Smooth muscle cell (in vitro differentiated cells): ENCODE data around the gene VGLL2. TPM values are rescaled to one million over a fixed set of nuclear protein-coding genes. Genes with fewer than 3 reads are reported as not detected.
"Not testable (repeated sequence)": the region's sequence is repeated elsewhere in the genome, so short reads cannot be mapped to it uniquely, and the experiment has no call there.

Experiments
- DNase-seq: peaks from one replicate; lab custom pipeline; 2025; ENCODE audit not compliant: unreplicated experiment; lab: John Stamatoyannopoulos, UW
- H2AFZ ChIP-seq: fragments of 200-600 bp; sonication (generic); 2 replicates; pipeline ENCODE4 v1.6.0; 2016; ENCODE audit warnings: antibody characterized with exemption, low read depth, mild to moderate bottlenecking
- H3F3A ChIP-seq: fragments of 200-600 bp; sonication (generic); 2 replicates; pipeline ENCODE4 v1.6.0; 2017; ENCODE audit warnings: antibody characterized with exemption, low read depth
- H3K27ac ChIP-seq: fragments of 200-600 bp; sonication (generic); 2 replicates; pipeline ENCODE4 v1.5.1; 2016; ENCODE audit warnings: low read depth, mild to moderate bottlenecking
- H3K27me3 ChIP-seq: fragments of 200-600 bp; sonication (generic); 2 replicates; pipeline ENCODE4 v1.6.1; 2016; ENCODE audit warnings: low read depth, mild to moderate bottlenecking
- H3K36me3 ChIP-seq: fragments of 200-600 bp; sonication (generic); 2 replicates; pipeline ENCODE4 v1.5.1; 2016; ENCODE audit warnings: low read depth
- H3K4me1 ChIP-seq: fragments of 200-600 bp; sonication (generic); 2 replicates; pipeline ENCODE4 v1.5.1; 2016; ENCODE audit warnings: low read depth
- H3K4me2 ChIP-seq: fragments of 200-600 bp; sonication (generic); 2 replicates; pipeline ENCODE4 v1.6.0; 2016; ENCODE audit warnings: mild to moderate bottlenecking
- H3K4me3 ChIP-seq: fragments of 200-600 bp; sonication (generic); 2 replicates; pipeline ENCODE4 v1.5.1; 2016; ENCODE audit warnings: mild to moderate bottlenecking
- H3K79me2 ChIP-seq: fragments of 200-600 bp; sonication (generic); 2 replicates; pipeline ENCODE4 v1.6.0; 2016; ENCODE audit warnings: low read depth, mild to moderate bottlenecking
- H3K9ac ChIP-seq: fragments of 200-600 bp; sonication (generic); 2 replicates; pipeline ENCODE4 v1.6.0; 2016; ENCODE audit warnings: low read depth
- H3K9me3 ChIP-seq: fragments of 200-600 bp; sonication (generic); replicated peaks from 2 replicates; pipeline ENCODE4 v1.5.1; 2016; ENCODE audit warnings: low read depth
- H4K20me1 ChIP-seq: fragments of 200-600 bp; sonication (generic); 2 replicates; pipeline ENCODE4 v1.6.0; 2016; ENCODE audit warnings: low read depth
- WGBS: methylation state at CpG from one replicate; pipeline ENCODE4 v1.1.7; 2016; ENCODE audit warnings: low lambda C conversion rate; 5-methylcytosine and 5-hydroxymethylcytosine counted together
- polyA plus RNA-seq: library from polyadenylated mRNA; unstranded; fragments of >200 nt; fragmentation: Nextera tagmentation; extraction: Ambion mirVana; gene quantifications from 2 replicates; pipeline ENCODE4 v1.2.1, GENCODE V29; 2016
- total RNA-seq: library from RNA; depleted of rRNA; stranded (reverse); fragments of >200 nt; gene quantifications from 2 replicates; pipeline ENCODE4 v1.2.3, GENCODE V29; 2014
- TF ChIP-seq, protein P1 (sequence below): fragments of 200-600 bp; sonication (generic); IDR thresholded peaks from 2 replicates; pipeline ENCODE4 v1.5.1; 2017; ENCODE audit warnings: borderline replicate concordance, mild to moderate bottlenecking, antibody characterized with exemption; ENCODE audit not compliant: insufficient read depth, poor library complexity, severe bottlenecking

Gene VGLL2
- total and polyA plus RNA-seq, 2 experiments from 2014 or later: not detected

DNA sequence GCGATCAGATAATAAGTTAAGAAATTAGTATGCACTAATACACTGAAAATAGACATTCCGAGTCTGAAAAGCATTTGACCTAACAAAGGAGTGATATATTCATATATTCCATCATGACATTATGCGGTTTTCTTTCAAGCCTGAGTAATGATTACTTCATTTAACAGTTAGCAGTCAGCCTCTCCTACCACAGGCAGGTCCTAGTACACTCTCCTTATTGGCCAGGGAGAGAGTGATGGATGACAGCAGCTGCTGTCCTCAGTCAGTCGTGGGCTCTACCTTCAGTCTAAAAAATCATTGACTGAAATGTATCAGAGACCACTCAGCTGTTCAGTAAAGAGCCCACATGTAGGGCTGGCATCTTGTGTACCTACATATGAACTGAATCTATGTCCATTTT, 33.2 kb upstream of the VGLL2 start:
- Histone ChIP-seq H4K20me1 (no peaks in the 10 kb centered on the region), H3K4me3 (no peak overlapping the region), H3K4me1 (no peaks in the 10 kb centered on the region), H3F3A (no peaks in the 10 kb centered on the region), H3K79me2 (no peaks in the 10 kb centered on the region), H3K27ac (no peak overlapping the region), H3K36me3 (no peaks in the 10 kb centered on the region), H3K27me3 (no peaks in the 10 kb centered on the region), H3K9ac (no peak overlapping the region), H3K9me3 (no peaks in the 10 kb centered on the region), H3K4me2 (no peak overlapping the region), H2AFZ (no peak overlapping the region)
- no peak for DNase-seq
- WGBS: 80% methylated on average over 4 of the region's 4 CpGs
- TF ChIP-seq, protein P1, sequence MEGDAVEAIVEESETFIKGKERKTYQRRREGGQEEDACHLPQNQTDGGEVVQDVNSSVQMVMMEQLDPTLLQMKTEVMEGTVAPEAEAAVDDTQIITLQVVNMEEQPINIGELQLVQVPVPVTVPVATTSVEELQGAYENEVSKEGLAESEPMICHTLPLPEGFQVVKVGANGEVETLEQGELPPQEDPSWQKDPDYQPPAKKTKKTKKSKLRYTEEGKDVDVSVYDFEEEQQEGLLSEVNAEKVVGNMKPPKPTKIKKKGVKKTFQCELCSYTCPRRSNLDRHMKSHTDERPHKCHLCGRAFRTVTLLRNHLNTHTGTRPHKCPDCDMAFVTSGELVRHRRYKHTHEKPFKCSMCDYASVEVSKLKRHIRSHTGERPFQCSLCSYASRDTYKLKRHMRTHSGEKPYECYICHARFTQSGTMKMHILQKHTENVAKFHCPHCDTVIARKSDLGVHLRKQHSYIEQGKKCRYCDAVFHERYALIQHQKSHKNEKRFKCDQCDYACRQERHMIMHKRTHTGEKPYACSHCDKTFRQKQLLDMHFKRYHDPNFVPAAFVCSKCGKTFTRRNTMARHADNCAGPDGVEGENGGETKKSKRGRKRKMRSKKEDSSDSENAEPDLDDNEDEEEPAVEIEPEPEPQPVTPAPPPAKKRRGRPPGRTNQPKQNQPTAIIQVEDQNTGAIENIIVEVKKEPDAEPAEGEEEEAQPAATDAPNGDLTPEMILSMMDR: no peak

DNA sequence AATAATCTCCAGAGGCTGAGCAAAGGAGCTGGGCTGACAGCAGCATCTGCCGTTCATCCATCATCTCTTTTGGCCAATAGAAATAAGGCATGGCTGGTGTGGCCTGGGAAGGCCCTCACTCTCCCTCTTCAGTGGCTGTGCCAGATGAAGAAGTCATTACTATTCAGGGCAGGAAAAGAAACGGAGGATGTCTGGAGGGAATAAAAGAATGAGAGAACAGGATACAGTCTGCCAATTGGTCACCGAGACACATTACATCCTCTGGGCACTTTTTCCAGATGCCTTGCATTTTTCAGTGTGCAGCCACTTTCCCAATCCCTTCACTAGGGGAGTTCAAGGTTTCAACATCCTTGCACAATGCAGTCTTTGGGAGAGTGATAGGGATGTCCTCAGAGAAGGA, 32.2 kb upstream of the VGLL2 start:
- H3K4me2 ChIP-seq: no peak overlapping the region

DNA sequence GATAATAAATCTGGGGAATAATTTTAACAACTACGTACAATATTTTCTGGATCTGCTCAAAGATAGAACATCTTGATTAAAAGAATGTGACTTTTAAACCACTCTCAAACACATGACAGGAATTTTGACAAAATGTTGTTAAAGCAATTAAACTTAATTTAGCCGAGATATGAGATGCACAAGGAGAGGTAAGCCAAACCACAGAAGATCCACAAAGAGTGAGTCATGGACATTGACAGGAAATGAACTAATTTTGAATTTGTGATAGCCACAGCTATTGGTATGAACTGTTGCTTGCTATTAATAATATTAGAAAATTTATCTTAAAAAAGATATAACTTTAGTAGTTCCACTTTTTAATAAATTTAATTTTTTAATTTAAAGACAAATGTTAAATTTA, 27.8 kb upstream of the VGLL2 start:
- Histone ChIP-seq H4K20me1 (no peaks in the 10 kb centered on the region), H3K4me1 (no peaks in the 10 kb centered on the region), H3K79me2 (no peaks in the 10 kb centered on the region), H3K9me3 (no peaks in the 10 kb centered on the region), H3K27me3 (no peaks in the 10 kb centered on the region), H3K4me2 (no peak overlapping the region), H2AFZ (no peak overlapping the region), H3K9ac (no peak overlapping the region), H3F3A (no peaks in the 10 kb centered on the region), H3K27ac (no peak overlapping the region), H3K36me3 (no peaks in the 10 kb centered on the region), H3K4me3 (no peak overlapping the region)
- WGBS: 63% methylated on average over 2 of the region's 2 CpGs
- TF ChIP-seq, protein P1: no peak
- no peak for DNase-seq

More for the DNA sequence above, 32.2 kb upstream of the VGLL2 start:
- Histone ChIP-seq H3K79me2 (no peaks in the 10 kb centered on the region), H3K9me3 (no peaks in the 10 kb centered on the region), H3F3A (no peaks in the 10 kb centered on the region), H3K27me3 (no peaks in the 10 kb centered on the region), H3K27ac (no peak overlapping the region), H2AFZ (no peak overlapping the region), H3K9ac (no peak overlapping the region), H3K4me1 (no peaks in the 10 kb centered on the region), H3K4me3 (no peak overlapping the region), H4K20me1 (no peaks in the 10 kb centered on the region), H3K36me3 (no peaks in the 10 kb centered on the region)
- no peak for DNase-seq
- 83% methylated on average over 3 of the region's 3 CpGs for WGBS
- TF ChIP-seq, protein P1: no peak

DNA sequence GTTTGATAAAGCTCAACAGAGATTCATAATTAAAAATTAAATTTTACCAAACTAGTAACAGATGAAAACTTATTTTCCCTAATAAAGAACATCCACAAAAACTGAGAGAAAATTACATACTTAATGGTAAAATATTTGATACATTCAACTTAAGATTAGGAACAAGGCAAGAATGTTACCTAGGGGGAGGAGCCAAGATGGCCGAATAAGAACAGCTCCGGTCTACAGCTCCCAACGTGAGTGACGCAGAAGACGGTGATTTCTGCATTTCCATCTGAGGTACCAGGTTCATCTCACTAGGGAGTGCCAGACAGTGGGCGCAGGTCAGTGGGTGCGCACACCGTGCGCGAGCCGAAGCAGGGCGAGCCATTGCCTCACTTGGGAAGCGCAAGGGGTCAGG, 20.8 kb upstream of the VGLL2 start:
- not testable (repeated sequence) for H3K9me3 ChIP-seq, H3K9ac ChIP-seq, H3K36me3 ChIP-seq, H3K4me2 ChIP-seq, H4K20me1 ChIP-seq, DNase-seq, H3K4me1 ChIP-seq, H3K79me2 ChIP-seq, H3K27ac ChIP-seq, H2AFZ ChIP-seq, H3F3A ChIP-seq, H3K27me3 ChIP-seq
- peak overlapping the region; percentile 16 for H3K4me3 ChIP-seq
- 54% methylated on average over 13 of the region's 13 CpGs for WGBS

DNA sequence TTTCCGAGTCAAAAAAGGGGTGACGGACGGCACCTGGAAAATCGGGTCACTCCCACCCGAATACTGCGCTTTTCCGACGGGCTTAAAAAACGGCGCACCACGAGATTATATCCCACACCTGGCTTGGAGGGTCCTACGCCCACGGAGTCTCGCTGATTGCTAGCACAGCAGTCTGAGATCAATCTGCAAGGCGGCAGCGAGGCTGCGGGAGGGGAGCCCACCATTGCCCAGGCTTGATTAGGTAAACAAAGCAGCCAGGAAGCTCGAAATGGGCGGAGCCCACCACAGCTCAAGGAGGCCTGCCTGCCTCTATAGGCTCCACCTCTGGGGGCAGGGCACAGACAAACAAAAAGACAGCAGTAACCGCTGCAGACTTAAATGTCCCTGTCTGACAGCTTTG, 20.4 kb upstream of the VGLL2 start:
- DNase-seq, H3K9me3 ChIP-seq, H4K20me1 ChIP-seq, H3K36me3 ChIP-seq, H3K79me2 ChIP-seq, H3K9ac ChIP-seq, H3K4me1 ChIP-seq, H3K4me2 ChIP-seq, H3F3A ChIP-seq, H2AFZ ChIP-seq, H3K27me3 ChIP-seq, H3K27ac ChIP-seq: not testable (repeated sequence)
- 48% methylated on average over 20 of the region's 20 CpGs for WGBS
- H3K4me3 ChIP-seq: peak overlapping the region; percentile 16
